HG03520 (cell line): Measurements from ENCODE around the gene RNF175.

Source experiments
- ATAC-seq: cut with Tn5 transposase; IDR thresholded peaks from one replicate; pipeline ENCODE4 v1.9.1; 2021; ENCODE audit warnings: mild to moderate bottlenecking, moderate library complexity; ENCODE audit not compliant: unreplicated experiment

Gene RNF175

GRCh38 chr4:153750197-153750817 lies 9.5 kb downstream of the RNF175 start:
- peak; percentile 80 for ATAC-seq

- no peak for ATAC-seq
These were observed 11.4 kb downstream of the RNF175 start for GRCh38 chr4:153748378-153748777.

- ATAC-seq: no peak
These were observed 12.3 kb downstream of the RNF175 start for GRCh38 chr4:153747406-153747955.

GRCh38 chr4:153745651-153746050 lies 14.2 kb downstream of the RNF175 start:
- no peak for ATAC-seq

GRCh38 chr4:153741541-153741940 lies 18.3 kb downstream of the RNF175 start:
- no peak for ATAC-seq

GRCh38 chr4:153735906-153736461 lies 23.8 kb downstream of the RNF175 start:
- ATAC-seq: no peak

- peak; percentile 73 for ATAC-seq
These were observed 25.9 kb downstream of the RNF175 start for GRCh38 chr4:153733751-153734448.

- ATAC-seq: no peak
These were observed 28.6 kb downstream of the RNF175 start for GRCh38 chr4:153731239-153731638.

- no peak for ATAC-seq
These were observed 29.9 kb downstream of the RNF175 start for GRCh38 chr4:153729895-153730294.

- ATAC-seq: peak; percentile 54
These were observed 31.2 kb downstream of the RNF175 start for GRCh38 chr4:153728660-153729059.

GRCh38 chr4:153728151-153728550 lies 31.7 kb downstream of the RNF175 start:
- ATAC-seq: no peak

GRCh38 chr4:153725831-153726154 lies 34.0 kb downstream of the RNF175 start:
- no peak for ATAC-seq

- no peak for ATAC-seq
These were observed 34.5 kb downstream of the RNF175 start for GRCh38 chr4:153725136-153725830.

GRCh38 chr4:153724606-153725005 lies 35.2 kb downstream of the RNF175 start:
- no peak for ATAC-seq

- no peak for ATAC-seq
These were observed 37.8 kb downstream of the RNF175 start for GRCh38 chr4:153722036-153722435.

GRCh38 chr4:153713866-153714646 lies 45.8 kb downstream of the RNF175 start:
- ATAC-seq: no peak

- no peak for ATAC-seq
These were observed 49.1 kb downstream of the RNF175 start for GRCh38 chr4:153710681-153711080.

GRCh38 chr4:153706519-153706918 lies 53.3 kb downstream of the RNF175 start:
- ATAC-seq: peak; percentile 23

GRCh38 chr4:153705743-153706468 lies 53.9 kb downstream of the RNF175 start:
- peak; percentile 66 for ATAC-seq

- ATAC-seq: no peak
These were observed 55.3 kb downstream of the RNF175 start for GRCh38 chr4:153704522-153704921.
